Mesothelial cell of epicardium (in vitro differentiated cells): ENCODE results near the gene CACNA2D2. TPM values are rescaled to one million over a fixed set of nuclear protein-coding genes. Genes with fewer than 3 reads are reported as not detected.

Source experiments
- DNase-seq, 2 experiments: peaks; one replicate each; pipeline ENCODE4 v3.0.0; 2021; ENCODE audit warnings: low spot score in 2 of 2; ENCODE audit not compliant: unreplicated experiment in 2 of 2
- H3K27ac Mint-ChIP-seq: 2 replicates; pipeline ENCODE4 v1.8.0; 2021; ENCODE audit warnings: mixed read lengths
- H3K27me3 Mint-ChIP-seq: 2 replicates; pipeline ENCODE4 v1.8.0; 2021; ENCODE audit warnings: low read depth, mixed read lengths
- H3K36me3 Mint-ChIP-seq: 2 replicates; pipeline ENCODE4 v1.8.0; 2021; ENCODE audit warnings: mixed read lengths
- H3K4me1 Mint-ChIP-seq: 2 replicates; pipeline ENCODE4 v1.8.0; 2021; ENCODE audit warnings: mixed read lengths
- H3K4me3 Mint-ChIP-seq: 2 replicates; pipeline ENCODE4 v1.8.0; 2021; ENCODE audit warnings: mild to moderate bottlenecking, moderate library complexity, mixed read lengths
- H3K9me3 Mint-ChIP-seq: 2 replicates; pipeline ENCODE4 v1.8.0; 2021; ENCODE audit warnings: mixed read lengths
- total RNA-seq: library from RNA; stranded (reverse); gene quantifications from 3 replicates; pipeline ENCODE4 v1.2.1, GENCODE V29; 2021
- TF ChIP-seq, protein P1 (sequence below): fragments of 200-600 bp; sonication (generic); IDR thresholded peaks from one replicate; pipeline ENCODE4 v1.5.0; 2021; ENCODE audit warnings: antibody characterized with exemption; ENCODE audit not compliant: unreplicated experiment

The CACNA2D2 gene
- total RNA-seq, 1 donor from 2014 or later = 10.8 TPM

- TF ChIP-seq, protein P1, sequence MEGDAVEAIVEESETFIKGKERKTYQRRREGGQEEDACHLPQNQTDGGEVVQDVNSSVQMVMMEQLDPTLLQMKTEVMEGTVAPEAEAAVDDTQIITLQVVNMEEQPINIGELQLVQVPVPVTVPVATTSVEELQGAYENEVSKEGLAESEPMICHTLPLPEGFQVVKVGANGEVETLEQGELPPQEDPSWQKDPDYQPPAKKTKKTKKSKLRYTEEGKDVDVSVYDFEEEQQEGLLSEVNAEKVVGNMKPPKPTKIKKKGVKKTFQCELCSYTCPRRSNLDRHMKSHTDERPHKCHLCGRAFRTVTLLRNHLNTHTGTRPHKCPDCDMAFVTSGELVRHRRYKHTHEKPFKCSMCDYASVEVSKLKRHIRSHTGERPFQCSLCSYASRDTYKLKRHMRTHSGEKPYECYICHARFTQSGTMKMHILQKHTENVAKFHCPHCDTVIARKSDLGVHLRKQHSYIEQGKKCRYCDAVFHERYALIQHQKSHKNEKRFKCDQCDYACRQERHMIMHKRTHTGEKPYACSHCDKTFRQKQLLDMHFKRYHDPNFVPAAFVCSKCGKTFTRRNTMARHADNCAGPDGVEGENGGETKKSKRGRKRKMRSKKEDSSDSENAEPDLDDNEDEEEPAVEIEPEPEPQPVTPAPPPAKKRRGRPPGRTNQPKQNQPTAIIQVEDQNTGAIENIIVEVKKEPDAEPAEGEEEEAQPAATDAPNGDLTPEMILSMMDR = no peak
- H3K27me3 Mint-ChIP-seq = no peaks in the 10 kb centered on the region
- DNase-seq = peak; percentile 73 to 84
- H3K4me1 Mint-ChIP-seq = peaks cover 56% of the 10 kb centered on the region
- H3K9me3 Mint-ChIP-seq = no peaks in the 10 kb centered on the region
- peaks cover 12% of the 10 kb centered on the region for H3K36me3 Mint-ChIP-seq
- H3K4me3 Mint-ChIP-seq = peak overlapping the region; percentile 88
- H3K27ac Mint-ChIP-seq = peak overlapping the region; percentile 90
Measured at GRCh38 chr3:50320853-50321335, 182.5 kb downstream of the CACNA2D2 start.

DNA sequence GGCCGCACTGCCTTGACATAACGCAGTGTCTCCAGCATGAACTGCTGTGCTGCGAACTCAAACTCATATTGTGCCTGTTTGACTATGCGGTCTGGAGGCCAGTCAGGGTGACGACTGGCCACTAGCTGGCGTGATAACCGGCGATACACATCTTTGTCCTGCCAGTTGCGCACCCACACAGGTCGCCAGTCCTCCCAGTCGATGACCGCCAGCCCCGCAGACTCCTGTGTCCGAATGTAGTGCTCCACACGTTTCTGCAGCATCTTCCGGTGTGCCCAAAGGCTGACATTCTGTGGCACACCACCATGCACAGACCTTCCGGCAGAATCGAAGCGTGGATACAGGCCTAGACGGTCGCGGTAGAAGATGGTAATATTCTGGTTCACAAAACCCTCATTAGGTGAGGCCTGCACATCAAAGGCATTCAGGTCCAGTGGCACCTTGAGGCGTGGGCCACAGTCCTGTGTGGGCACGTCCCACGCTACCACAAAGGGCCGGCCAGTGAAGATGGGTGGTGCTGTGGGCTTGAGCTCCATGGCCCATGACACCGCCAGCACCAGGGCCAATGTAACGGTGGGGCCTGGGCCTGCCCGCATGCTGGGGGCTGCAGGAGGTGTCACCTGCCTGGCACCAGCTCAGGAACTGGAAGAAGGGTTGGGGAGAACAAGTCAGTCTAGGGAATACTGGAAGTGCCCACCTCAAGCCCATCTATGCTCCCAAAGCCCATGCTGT, 183.4 kb downstream of the CACNA2D2 start:
- DNase-seq = no peak
- H3K27me3 Mint-ChIP-seq = no peaks in the 10 kb centered on the region

DNA sequence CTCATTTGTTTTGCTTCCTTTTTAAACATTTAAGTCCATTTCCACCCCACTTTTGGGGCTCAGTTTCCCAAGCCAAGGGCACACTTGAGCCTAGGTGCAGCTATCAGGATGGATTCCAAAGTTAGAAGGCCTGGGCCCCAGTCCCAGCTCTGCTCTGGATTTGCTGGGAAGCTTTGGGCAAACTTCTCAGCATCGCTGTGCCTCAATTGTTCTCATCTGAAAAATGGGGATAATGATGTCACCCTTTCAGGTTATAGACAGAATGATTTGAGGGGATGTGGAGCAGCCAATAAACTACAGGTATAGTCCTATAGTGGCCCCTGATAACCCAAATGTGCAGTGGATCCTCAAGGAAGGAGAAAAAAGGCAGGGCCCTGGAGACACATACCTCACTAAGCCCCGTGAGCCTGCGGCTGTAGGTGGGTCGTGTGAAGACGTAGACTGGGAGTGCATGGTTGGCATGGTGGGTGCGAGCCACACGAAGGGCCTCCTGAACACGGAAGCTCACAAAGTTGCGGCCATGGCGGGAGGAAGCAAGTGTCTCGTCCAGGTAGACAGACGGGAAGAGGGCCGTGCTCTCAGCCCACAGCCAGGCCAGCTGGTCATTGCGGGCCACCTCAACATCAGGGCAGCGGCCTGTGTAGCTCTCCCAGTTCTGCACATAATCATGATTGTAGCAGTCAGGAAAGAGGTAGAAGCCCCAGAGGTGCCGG, 184.1 kb downstream of the CACNA2D2 start:
- TF ChIP-seq, protein P1 = no peak
- Mint-ChIP-seq H3K27me3 (no peaks in the 10 kb centered on the region), H3K4me1 (peaks cover 51% of the 10 kb centered on the region), H3K36me3 (peaks cover 16% of the 10 kb centered on the region), H3K9me3 (no peaks in the 10 kb centered on the region), H3K27ac (no peak overlapping the region), H3K4me3 (peak overlapping the region; percentile 88)
- no peak for DNase-seq

More for the DNA sequence above, 183.4 kb downstream of the CACNA2D2 start:
- Mint-ChIP-seq H3K4me3 (peak overlapping the region; percentile 88), H3K36me3 (peaks cover 15% of the 10 kb centered on the region), H3K4me1 (peaks cover 56% of the 10 kb centered on the region), H3K27ac (peak overlapping the region; percentile 90), H3K9me3 (no peaks in the 10 kb centered on the region)
- TF ChIP-seq, protein P1 = no peak

- Mint-ChIP-seq H3K27me3 (no peaks in the 10 kb centered on the region), H3K27ac (no peak overlapping the region), H3K36me3 (peaks cover 22% of the 10 kb centered on the region), H3K4me3 (peak overlapping the region; percentile 88), H3K9me3 (no peaks in the 10 kb centered on the region), H3K4me1 (peaks cover 51% of the 10 kb centered on the region)
- TF ChIP-seq, protein P1 = no peak
- DNase-seq = no peak
Measured at GRCh38 chr3:50318615-50319014, 184.8 kb downstream of the CACNA2D2 start.

DNA sequence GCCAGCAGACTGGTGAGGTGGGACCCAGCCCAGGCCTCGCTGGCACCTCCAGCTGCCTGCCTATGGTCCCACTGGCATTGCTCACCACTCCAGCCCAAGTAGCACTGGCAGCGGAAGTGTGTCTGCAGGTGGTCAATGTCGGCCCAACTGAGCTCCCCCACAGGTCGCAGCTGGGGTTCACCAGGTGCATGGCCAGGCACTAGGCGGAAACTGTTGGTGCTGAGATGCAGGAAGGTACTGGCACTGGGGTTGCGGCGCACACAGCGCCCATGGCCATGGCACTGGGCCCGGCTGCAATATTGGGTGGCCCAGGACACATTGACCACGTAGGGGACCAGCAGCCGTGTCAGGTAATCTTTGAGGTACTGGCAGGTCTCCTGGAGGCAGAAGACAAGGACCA, 185.3 kb downstream of the CACNA2D2 start:
- Mint-ChIP-seq H3K27ac (peak overlapping the region; percentile 21), H3K9me3 (no peaks in the 10 kb centered on the region), H3K27me3 (no peaks in the 10 kb centered on the region), H3K36me3 (peaks cover 22% of the 10 kb centered on the region), H3K4me1 (peaks cover 51% of the 10 kb centered on the region), H3K4me3 (no peak overlapping the region)
- TF ChIP-seq, protein P1 = no peak
- no peak for DNase-seq
